NCI-H510A treated with DMSO at 0.1 percent for 48 hours (cell line): Measurements from ENCODE around the gene GIPR.
"Not testable (repeated sequence)": the region's sequence is repeated elsewhere in the genome, so short reads cannot be mapped to it uniquely, and the experiment has no call there.

Experiments
- DNase-seq: peaks from one replicate; lab custom pipeline; 2025; lab: John Stamatoyannopoulos, UW

The GIPR gene

GRCh38 chr19:45645631-45646344 lies 22.2 kb upstream of the GIPR start:
- peak; percentile 96 for DNase-seq

DNA sequence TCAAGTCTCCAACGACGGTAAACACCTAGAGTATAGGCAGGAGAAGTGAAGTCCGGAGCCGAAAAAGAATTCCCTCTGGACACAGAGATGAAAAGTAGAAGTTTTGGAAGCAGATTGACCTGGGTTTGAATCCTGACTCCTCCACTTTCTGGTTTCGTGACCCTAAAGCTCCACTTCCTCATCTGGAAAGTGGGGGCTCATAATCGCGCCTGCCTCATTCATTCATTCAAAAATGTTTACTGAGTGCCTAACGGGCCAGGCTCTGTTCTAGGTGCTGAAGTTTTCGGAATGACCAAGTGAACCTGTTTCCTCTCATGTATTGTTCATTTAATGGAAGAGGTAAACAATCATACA lies 21.7 kb upstream of the GIPR start:
- no peak for DNase-seq

- DNase-seq, result no peak
Observed at GRCh38 chr19:45650722-45651121, 17.3 kb upstream of the GIPR start.

- no peak for DNase-seq
Observed at GRCh38 chr19:45653634-45654033, 14.4 kb upstream of the GIPR start.

DNA sequence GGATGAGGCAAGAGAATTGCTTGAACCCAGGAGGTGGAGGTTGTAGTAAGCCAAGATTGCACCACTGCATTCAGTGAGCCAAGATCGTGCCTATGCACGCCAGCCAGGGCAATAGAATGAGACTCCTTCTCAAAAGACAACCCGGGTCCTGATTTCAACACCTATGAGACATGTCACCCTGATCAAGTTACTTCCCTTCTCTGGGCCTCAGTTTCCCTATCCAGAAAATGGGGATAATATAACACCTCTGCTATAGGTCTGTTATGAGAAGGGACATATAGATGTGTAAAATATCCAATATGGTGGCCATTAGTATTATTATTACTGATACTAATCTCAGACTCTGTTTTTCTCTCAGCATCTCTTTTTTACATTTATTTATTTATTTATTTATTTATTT lies 12.9 kb upstream of the GIPR start:
- no peak for DNase-seq

- DNase-seq, result peak; percentile 29
Observed at GRCh38 chr19:45657520-45658167, 10.4 kb upstream of the GIPR start.

DNA sequence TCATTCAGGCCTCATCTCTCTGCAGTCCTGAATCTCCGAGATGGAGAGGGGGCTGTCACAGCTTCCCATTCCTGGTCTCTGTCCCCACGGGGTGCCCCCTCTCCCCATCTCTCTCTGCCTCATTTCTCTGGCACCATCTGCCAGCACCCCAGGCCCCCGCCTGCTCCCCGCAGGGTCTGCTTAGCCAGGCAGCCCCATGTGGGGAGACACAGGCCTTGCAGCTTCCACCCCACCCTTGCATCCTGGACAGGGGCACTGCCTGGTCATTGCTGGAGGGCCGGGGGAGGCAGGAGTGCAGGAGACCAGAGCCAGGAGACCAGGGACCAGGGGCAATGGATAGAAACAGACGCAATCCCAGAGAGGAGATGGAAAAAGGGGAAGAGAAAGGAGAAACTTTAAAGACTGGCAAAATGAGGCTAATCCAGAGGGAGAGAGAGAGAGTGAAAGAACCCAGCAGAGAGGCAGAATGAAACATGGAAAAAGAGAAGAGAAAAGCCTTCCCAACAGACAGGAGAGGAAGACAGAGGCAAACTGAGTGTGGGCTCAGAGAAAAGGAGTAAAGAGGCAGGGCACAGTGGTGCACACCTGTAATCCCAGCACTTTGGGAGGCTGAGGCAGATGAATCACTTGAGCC lies 8.8 kb upstream of the GIPR start:
- DNase-seq, result no peak

DNA sequence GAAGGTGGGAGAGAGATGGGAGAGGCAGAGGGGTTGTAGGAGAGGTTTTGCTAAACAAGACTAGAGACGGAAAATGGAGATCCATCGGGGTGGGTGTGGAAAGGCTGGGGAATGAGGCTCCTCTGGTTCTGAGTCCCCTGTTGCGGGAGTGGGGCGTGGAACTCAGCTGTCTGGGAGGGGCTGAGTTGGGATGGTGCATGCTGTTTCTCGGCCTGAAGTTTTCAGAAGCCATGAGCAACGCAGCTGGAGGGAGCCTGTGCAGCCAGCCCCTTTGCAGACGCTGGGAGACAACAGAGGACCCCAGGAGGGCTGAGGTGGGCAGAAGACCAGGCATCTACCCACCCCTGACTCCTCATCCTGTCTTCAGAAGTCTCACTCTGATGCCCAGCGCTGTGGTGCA lies 7.4 kb upstream of the GIPR start:
- no peak for DNase-seq

- DNase-seq, result no peak
Observed at GRCh38 chr19:45663800-45664199, 4.2 kb upstream of the GIPR start.

DNA sequence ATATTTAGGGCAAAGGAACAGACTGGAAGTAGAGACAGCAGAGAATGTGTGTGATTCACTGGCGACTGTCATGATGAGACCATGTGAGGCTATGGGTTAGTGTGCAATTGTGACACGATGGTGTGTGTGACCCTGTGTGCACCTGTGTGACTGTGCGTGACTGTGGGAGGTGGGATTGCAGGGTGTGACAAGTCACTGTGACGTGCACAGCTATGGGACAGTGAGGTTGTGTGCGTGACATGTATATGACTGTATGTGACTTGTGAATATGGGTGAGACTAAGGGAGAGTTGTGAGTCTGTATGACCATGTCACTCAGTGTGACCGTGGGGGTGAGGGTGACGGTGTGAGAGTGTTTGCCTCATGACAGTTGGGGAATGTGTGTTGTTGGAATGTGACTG lies 3.4 kb upstream of the GIPR start:
- no peak for DNase-seq

- DNase-seq, result no peak
Observed at GRCh38 chr19:45668342-45668871, 386 bp downstream of the GIPR start.

DNA sequence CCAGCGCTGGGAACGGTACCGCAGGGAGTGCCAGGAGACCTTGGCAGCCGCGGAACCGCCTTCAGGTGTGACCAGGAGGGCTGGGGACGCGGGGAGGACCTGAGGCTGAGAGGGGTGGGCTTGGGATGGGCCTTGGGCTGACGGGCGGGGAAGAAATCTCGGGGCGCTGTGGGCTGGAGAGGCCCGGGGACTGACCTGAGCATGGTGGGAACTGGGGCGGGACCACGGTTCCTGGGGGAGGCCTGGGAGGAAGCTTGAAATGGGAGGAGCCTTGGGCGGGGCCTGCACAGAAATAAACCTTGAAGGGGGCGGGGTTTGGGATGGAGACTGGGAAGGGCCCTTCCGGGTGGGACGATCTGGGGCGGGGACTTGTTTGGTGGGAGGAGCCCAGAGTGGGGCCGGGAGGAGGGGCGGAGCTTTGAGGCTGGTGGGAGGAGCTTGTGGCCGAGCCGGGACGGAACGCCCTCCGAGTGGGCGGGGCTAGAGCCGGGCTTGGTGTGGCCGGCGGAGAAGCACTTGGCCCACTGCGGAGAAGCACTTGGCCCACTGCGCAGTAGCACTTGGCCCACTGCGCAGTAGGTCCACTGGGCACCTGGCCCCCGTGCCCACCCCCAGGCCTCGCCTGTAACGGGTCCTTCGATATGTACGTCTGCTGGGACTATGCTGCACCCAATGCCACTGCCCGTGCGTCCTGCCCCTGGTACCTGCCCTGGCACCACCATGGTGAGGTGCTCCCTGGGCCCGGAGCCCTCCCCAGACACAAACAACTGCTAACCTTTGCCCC lies 2.8 kb downstream of the GIPR start:
- no peak for DNase-seq

DNA sequence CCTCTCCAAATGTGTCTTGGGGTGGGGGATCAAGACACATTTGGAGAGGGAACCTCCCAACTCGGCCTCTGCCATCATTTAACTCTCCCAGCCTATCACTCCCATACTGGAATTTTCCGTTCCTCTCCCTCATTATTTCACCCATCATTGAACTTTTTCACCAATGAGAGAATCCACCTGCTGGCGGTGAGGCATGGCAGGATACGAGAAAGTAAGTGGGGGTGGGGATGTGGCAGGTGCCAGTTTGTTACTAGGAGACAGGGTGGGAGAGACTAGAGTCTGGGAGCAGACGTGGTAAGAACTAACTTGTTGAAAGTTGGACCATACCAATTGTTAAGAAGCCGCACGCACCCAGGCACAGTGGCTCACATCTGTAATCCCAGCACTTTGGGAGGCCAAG lies 6.9 kb downstream of the GIPR start:
- DNase-seq, result peak; percentile 77

GRCh38 chr19:45676851-45677263 lies 8.8 kb downstream of the GIPR start:
- DNase-seq, result no peak

- DNase-seq, result no peak
Observed at GRCh38 chr19:45677351-45678230, 9.6 kb downstream of the GIPR start.

GRCh38 chr19:45681391-45682015 lies 13.5 kb downstream of the GIPR start:
- peak; percentile 90 for DNase-seq

DNA sequence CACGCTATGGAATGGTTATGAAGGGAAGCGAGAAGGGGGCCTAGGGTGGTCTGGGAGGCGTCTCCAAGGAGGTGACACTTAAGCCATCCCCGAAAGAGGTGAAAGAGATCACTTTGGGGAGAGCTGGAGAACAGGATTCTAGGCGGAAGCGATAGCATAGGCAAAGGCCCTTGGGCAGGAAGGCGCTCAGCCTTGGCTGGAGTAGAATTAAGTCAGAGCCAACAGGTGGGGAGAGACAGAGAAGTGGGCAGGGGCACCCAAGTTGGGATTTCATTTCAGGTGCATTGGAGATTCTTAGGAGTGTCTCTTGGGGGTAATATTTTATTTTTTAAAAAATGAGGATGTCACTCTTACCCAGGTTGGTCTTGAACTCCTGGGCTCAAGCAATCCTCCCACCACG lies 14.1 kb downstream of the GIPR start:
- no peak for DNase-seq

DNA sequence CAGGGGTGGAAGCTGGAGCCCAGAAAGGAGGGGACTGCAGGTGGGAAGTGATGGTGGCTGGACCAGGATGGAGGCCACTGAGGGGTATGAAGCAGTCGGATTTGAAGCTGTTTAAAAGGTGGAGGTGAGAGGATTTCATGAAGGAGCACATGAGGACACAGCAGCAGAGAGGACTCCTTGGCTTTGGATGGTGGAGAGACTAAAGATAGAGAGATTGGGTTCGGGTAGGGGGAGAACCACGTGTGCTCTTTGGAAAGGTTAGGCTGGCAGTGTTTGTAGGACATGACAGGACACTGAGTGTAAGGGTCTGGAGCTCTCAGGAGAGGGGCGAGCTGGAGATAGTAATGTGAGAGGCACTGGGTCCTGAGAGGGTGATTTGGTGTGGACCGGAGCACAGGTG lies 14.9 kb downstream of the GIPR start:
- DNase-seq, result no peak

DNA sequence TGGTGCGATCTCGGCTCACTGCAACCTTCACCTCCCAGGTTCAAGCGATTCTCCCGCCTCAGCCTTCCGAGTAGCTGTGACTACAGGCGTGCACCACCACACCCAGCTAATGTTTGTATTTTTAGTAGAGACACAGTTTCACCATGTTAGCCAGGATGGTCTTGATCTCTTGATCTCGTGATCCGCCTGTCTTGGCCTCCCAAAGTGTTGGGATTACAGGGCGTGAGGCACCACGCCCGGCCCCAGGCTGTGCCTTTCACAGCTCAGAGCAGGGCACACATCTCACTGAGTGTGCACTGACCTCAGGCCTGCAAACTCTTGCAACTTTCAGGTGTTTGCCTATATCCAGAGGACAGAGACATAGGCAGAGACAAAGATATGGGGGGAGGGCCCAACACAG lies 17.0 kb downstream of the GIPR start:
- not testable (repeated sequence) for DNase-seq

- DNase-seq, result no peak
Observed at GRCh38 chr19:45687599-45687998, 19.6 kb downstream of the GIPR start.
